K562 (cell line): ENCODE measurements around the gene CYFIP2. TPM values are rescaled to one million over a fixed set of nuclear protein-coding genes. Genes with fewer than 3 reads are reported as not detected.

ENCODE experiments used
- ATAC-seq: fragments of 200-7000 bp; cut with Tn5 transposase; 3 replicates; pipeline ENCODE4 v1.9.1; 2020; ENCODE audit warnings: moderate library complexity
- BruUV-seq: library from RNA; stranded (reverse); fragments of 400-500 nt; replicated peaks from 2 replicates; lab custom pipeline; 2021; lab: Mats Ljungman, UMichigan
- CTCF ChIA-PET: fragments of 300-600 bp; formaldehyde crosslinking; extraction: SDS; loops from one replicate; lab custom pipeline; 2021; ENCODE audit warnings: low intra/inter-chr PET ratio; lab: Yijun Ruan, JAX
- POLR2A ChIA-PET: fragments of 300-600, 350-650 bp; sonication (Branson Sonifier 250); formaldehyde crosslinking; extraction: SDS; loops from one replicate; lab custom pipeline; 2021; ENCODE audit warnings: antibody characterized with exemption, inconsistent platforms; lab: Yijun Ruan, JAX
- DNase-seq, 4 experiments: peaks; one replicate each; pipeline versions ENCODE4 v3.0.0 to v3.0.0-alpha.2; 2011 to 2018; ENCODE audit warnings: low spot score in 3 of 4, mixed read lengths in 3 of 4; ENCODE audit errors: extremely low read depth in 1 of 4
- FAIRE-seq: peaks from 2 replicates; lab custom pipeline; 2011; peaks lifted over from hg19 to GRCh38; lab: Jason Lieb, UNC
- H2AFZ ChIP-seq: 2 replicates; pipeline ENCODE4 v1.6.0; 2011; ENCODE audit warnings: low read depth, low read length, control low read depth, inconsistent platforms
- H3K27ac ChIP-seq: fragments of 200-600 bp; 3 replicates; pipeline ENCODE4 v1.8.0; 2011; ENCODE audit warnings: low read depth, mild to moderate bottlenecking, control low read depth, inconsistent platforms, low read length, moderate library complexity, mixed read lengths; ENCODE audit errors: extremely low read depth
- H3K27me3 ChIP-seq, 2 experiments: fragments of 300-600 bp in 1 of 2; 2 replicates in 1 of 2; 3 replicates in 1 of 2; pipeline versions ENCODE4 v1.6.0 to v1.8.0; 2011; ENCODE audit warnings: inconsistent platforms in 2 of 2, low read length in 2 of 2, mild to moderate bottlenecking in 1 of 2, mixed read lengths in 1 of 2, moderate library complexity in 1 of 2; ENCODE audit not compliant: control insufficient read depth in 2 of 2, insufficient read depth in 2 of 2
- H3K36me3 ChIP-seq: fragments of 300-600 bp; 3 replicates; pipeline ENCODE4 v1.8.0; 2011; ENCODE audit warnings: mild to moderate bottlenecking, low read length, inconsistent platforms; ENCODE audit not compliant: control insufficient read depth, insufficient read depth
- H3K4me1 ChIP-seq, 2 experiments: fragments of 200-600 bp in 1 of 2; replicated peaks in 1 of 2; 2 replicates in 1 of 2; 3 replicates in 1 of 2; pipeline versions ENCODE4 v1.5.1 to v1.8.0; 2011; ENCODE audit warnings: inconsistent platforms in 2 of 2, low read length in 2 of 2, mild to moderate bottlenecking in 1 of 2, mixed read lengths in 1 of 2, moderate library complexity in 1 of 2; ENCODE audit not compliant: control insufficient read depth in 2 of 2, insufficient read depth in 2 of 2
- H3K4me2 ChIP-seq: 2 replicates; pipeline ENCODE4 v1.6.1; 2011; ENCODE audit warnings: low read length, control low read depth, inconsistent platforms, mixed read lengths; ENCODE audit not compliant: insufficient read depth
- H3K4me3 ChIP-seq: fragments of 200-600 bp; sonication (generic), shearing (Covaris generic); 2 replicates; pipeline ENCODE4 v1.5.1; 2016; ENCODE audit warnings: control low read depth, inconsistent platforms
- H3K79me2 ChIP-seq: fragments of 200-600 bp; 3 replicates; pipeline ENCODE4 v1.8.0; 2011; ENCODE audit warnings: low read length, inconsistent platforms; ENCODE audit not compliant: control insufficient read depth, insufficient read depth
- H3K9ac ChIP-seq, 2 experiments: 2 replicates each; pipeline versions ENCODE4 v1.6.0 to v1.6.1; 2011; ENCODE audit warnings: low read depth in 2 of 2, low read length in 2 of 2, control low read depth in 1 of 2, inconsistent platforms in 1 of 2, mild to moderate bottlenecking in 1 of 2, mixed read lengths in 1 of 2; ENCODE audit not compliant: insufficient read depth in 1 of 2
- H3K9me1 ChIP-seq: one replicate; pipeline ENCODE4 v1.6.0; 2011; ENCODE audit warnings: inconsistent platforms, mild to moderate bottlenecking, low read length, moderate library complexity; ENCODE audit not compliant: control insufficient read depth, insufficient read depth
- H3K9me3 ChIP-seq: replicated peaks from 2 replicates; pipeline ENCODE4 v1.5.1; 2011; ENCODE audit warnings: low read depth, low read length, inconsistent platforms; ENCODE audit not compliant: control insufficient read depth, insufficient read depth
- H4K20me1 ChIP-seq: replicated peaks from 2 replicates; pipeline ENCODE4 v1.6.1; 2011; ENCODE audit warnings: low read length, inconsistent platforms, mixed read lengths; ENCODE audit not compliant: control insufficient read depth, insufficient read depth
- CCAR2 ChIP-seq: fragments of 200-400 bp; formaldehyde crosslinking; IDR thresholded peaks from 2 replicates; pipeline ENCODE4 v1.6.1; 2017; ENCODE audit warnings: mild to moderate bottlenecking, low read depth, low read length
- LEF1 ChIP-seq: fragments of 450-650 bp; IDR thresholded peaks from 2 replicates; pipeline ENCODE4 v1.6.1; 2016; ENCODE audit warnings: mild to moderate bottlenecking
- SRF ChIP-seq, 2 experiments: fragments of 250-450, 450-650 bp in 1 of 2; sonication (Bioruptor Pico) in 1 of 2; sonication (generic) in 1 of 2; formaldehyde crosslinking; IDR thresholded peaks; 2 replicates each; pipeline versions ENCODE4 v1.5.0 to v1.5.1; 2020 to 2022; ENCODE audit warnings: mild to moderate bottlenecking in 1 of 2, missing genetic modification reagents in 1 of 2
- TCF7L2 ChIP-seq: fragments of 150-350 bp; IDR thresholded peaks from 2 replicates; pipeline ENCODE4 v1.6.1; 2016; ENCODE audit warnings: low read depth, mild to moderate bottlenecking, low read length, moderate library complexity
- XRCC5 ChIP-seq: fragments of 200-400 bp; formaldehyde crosslinking; IDR thresholded peaks from 2 replicates; pipeline ENCODE4 v1.6.1; 2017; ENCODE audit warnings: low read depth, mild to moderate bottlenecking, low read length
- ZNF707 ChIP-seq: fragments of 250-450 bp; sonication (Bioruptor Pico); conservative IDR thresholded peaks from 2 replicates; pipeline ENCODE4 v1.8.0; 2022; ENCODE audit warnings: inconsistent platforms, mild to moderate bottlenecking, moderate library complexity
- WGBS: fragments of 100-300 bp; shearing (Covaris generic); methylation state at CpG from one replicate; pipeline ENCODE4 v1.1.6; 2016; ENCODE audit warnings: low coverage, mixed read lengths; ENCODE audit not compliant: insufficient coverage; ENCODE audit errors: missing lambda C conversion rate; 5-methylcytosine and 5-hydroxymethylcytosine counted together
- in situ Hi-C: fragments of 300-500 bp; cut with MboI; formaldehyde crosslinking; loops from 4 replicates; pipeline ENCODE4 v1.15.0; 2018; ENCODE audit warnings: inconsistent platforms, mixed read lengths
- intact Hi-C: fragments of 100-400 bp; cut with micrococcal nuclease; formaldehyde crosslinking; loops from 2 replicates; pipeline ENCODE4 v1.14.2; 2022
- polyA plus RNA-seq, 8 experiments: library from polyadenylated mRNA; depleted of rRNA in 4 of 8; stranded (reverse) in 5 of 8; unstranded in 3 of 8; fragments of >200 nt; fragmentation: Nextera tagmentation in 2 of 8; fragmentation: Illumina TruSeq in 1 of 8; extraction: Ambion mirVana in 2 of 8; extraction: Trizol in 1 of 8; gene quantifications; 2 replicates each; pipeline versions ENCODE4 v1.2.1 to v1.2.3, GENCODE V29; 2011 to 2014; ENCODE audit warnings: inconsistent platforms in 1 of 8, missing spikeins in 1 of 8
- total RNA-seq, 7 experiments: library from RNA; depleted of rRNA in 6 of 7; stranded (reverse); fragments of >200 nt in 6 of 7; fragmentation: Illumina TruSeq in 2 of 7; extraction: Trizol in 2 of 7; gene quantifications; 2 replicates each; pipeline versions ENCODE4 v1.2.1 to v1.2.3, GENCODE V29; 2011 to 2021; ENCODE audit warnings: low replicate concordance in 1 of 7

CYFIP2 gene
- total and polyA plus RNA-seq, 9 of the 15 experiments (the other 6 are each of a cell fraction or from before 2014, with no cell fraction given), result 0.76 to 2.9 (median 1.4) TPM; not detected in 1

DNA sequence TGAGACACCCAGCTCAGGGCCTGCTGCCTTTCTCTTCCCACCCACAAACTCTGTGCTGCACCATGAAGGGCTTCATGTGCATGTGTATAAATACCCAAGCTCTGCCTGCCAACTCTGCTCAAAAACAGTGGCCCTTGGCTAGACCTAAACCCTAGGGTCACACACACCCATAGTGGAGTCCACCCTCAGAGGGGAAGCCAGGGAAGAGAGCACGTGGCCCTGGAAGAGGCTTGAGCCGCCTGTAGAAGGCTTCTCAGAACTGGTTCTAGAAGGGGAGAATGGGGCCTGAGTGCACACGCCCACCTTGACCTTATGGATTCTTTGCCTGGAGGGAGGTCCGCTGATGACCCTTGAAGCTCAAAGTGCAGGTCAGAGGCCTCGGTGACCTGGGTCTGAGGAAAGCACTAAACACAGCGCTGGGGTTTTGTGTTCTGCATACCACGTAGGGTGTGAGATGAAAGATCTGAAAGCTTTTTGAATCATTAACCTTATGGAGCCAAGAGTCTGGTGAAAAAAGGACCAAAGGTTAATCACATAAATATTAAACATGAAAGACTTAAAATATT is 60.6 kb downstream of the CYFIP2 start:
- no peaks in the 10 kb centered on the region for H3K79me2 ChIP-seq
- H3K4me2 ChIP-seq, result no peak overlapping the region
- no peak overlapping the region for H3K9ac ChIP-seq
- WGBS, result 9% methylated on average over 7 of the region's 7 CpGs
- H3K4me1 ChIP-seq, result no peaks in the 10 kb centered on the region; a peak in 1 of 5 replicates
- intact Hi-C loops, result no loop called here
- no TSS peak for BruUV-seq
- TF ChIP-seq CCAR2 (no peak), ZNF707 (CRISPR knock-in tag) (no peak), XRCC5 (no peak), TCF7L2 (no peak), SRF (CRISPR knock-in tag; IDR thresholded peaks at IDR 0.05) (no peak), LEF1 (no peak)
- no peaks in the 10 kb centered on the region for H3K9me3 ChIP-seq
- DNase-seq, result no peak
- CTCF ChIA-PET, result interaction anchor here (0.5 to 0.7 kb wide), 2 partner anchors 8 to 55 kb away, joined by 3 read pairs; no protein-coding TSS in a partner anchor
- no peak overlapping the region for H3K27ac ChIP-seq
- H2AFZ ChIP-seq, result no peak overlapping the region
- H4K20me1 ChIP-seq, result peaks cover 2% of the 10 kb centered on the region; the same call in 1 of the 2 replicates
- no peak overlapping the region for H3K4me3 ChIP-seq
- POLR2A ChIA-PET, result interaction anchor here (0.6 to 0.7 kb wide), 2 partner anchors 55 to 386 kb away, joined by 3 read pairs; no protein-coding TSS in a partner anchor
- ATAC-seq, result no peak
- peaks cover 3% of the 10 kb centered on the region for H3K9me1 ChIP-seq
- H3K27me3 ChIP-seq, result peaks cover 0 to 38% of the 10 kb centered on the region in 2 experiments; a peak in 3 of 5 replicates
- no peaks in the 10 kb centered on the region for H3K36me3 ChIP-seq
- in situ Hi-C loops, result no loop called here
- FAIRE-seq, result no peak
